Endothelial cell of umbilical vein (primary cell): ENCODE data around the gene MR1. TPM values are rescaled to one million over a fixed set of nuclear protein-coding genes. Genes with fewer than 3 reads are reported as not detected.

Experiments used
- BruUV-seq: library from RNA; stranded (reverse); fragments of 400-500 nt; replicated peaks from 2 replicates; lab custom pipeline; 2021; lab: Mats Ljungman, UMichigan
- CTCF ChIA-PET: fragments of 300-600, 350-600 bp; sonication (Branson Sonifier 250); formaldehyde crosslinking; loops from one replicate; lab custom pipeline; 2021; ENCODE audit warnings: antibody characterized with exemption, inconsistent platforms; lab: Charles Lee
- POLR2A ChIA-PET: fragments of 300-600, 350-600 bp; sonication (Branson Sonifier 250); formaldehyde crosslinking; loops from one replicate; lab custom pipeline; 2021; ENCODE audit warnings: antibody characterized with exemption, inconsistent platforms; lab: Charles Lee
- DNase-seq: peaks from one replicate; pipeline ENCODE4 v3.0.0-alpha.2; 2011; ENCODE audit warnings: low read depth, low spot score
- FAIRE-seq: peaks from 2 replicates; lab custom pipeline; 2011; peaks lifted over from hg19 to GRCh38; lab: Jason Lieb, UNC
- H2AFZ ChIP-seq: 2 replicates; pipeline ENCODE4 v1.6.0; 2012; ENCODE audit warnings: low read depth, low read length, control low read depth, inconsistent platforms
- H3K27ac ChIP-seq: 2 replicates; pipeline ENCODE4 v1.5.1; 2011; ENCODE audit warnings: low read depth, mild to moderate bottlenecking, control low read depth, low read length, moderate library complexity; ENCODE audit not compliant: insufficient read depth
- H3K27me3 ChIP-seq, 2 experiments: 2 replicates each; pipeline versions ENCODE4 v1.6.0 to v1.6.1; 2011; ENCODE audit warnings: low read length in 2 of 2, mixed read lengths in 1 of 2; ENCODE audit not compliant: control insufficient read depth in 2 of 2, insufficient read depth in 2 of 2
- H3K36me3 ChIP-seq, 2 experiments: 2 replicates in 1 of 2; 3 replicates in 1 of 2; pipeline ENCODE4 v1.5.1; 2011; ENCODE audit warnings: low read length in 2 of 2, mild to moderate bottlenecking in 1 of 2, moderate library complexity in 1 of 2; ENCODE audit not compliant: control insufficient read depth in 2 of 2, insufficient read depth in 2 of 2; ENCODE audit errors: extremely low read depth in 1 of 2
- H3K4me1 ChIP-seq: 3 replicates; pipeline ENCODE4 v1.5.1; 2011; ENCODE audit warnings: mild to moderate bottlenecking, low read length; ENCODE audit not compliant: control insufficient read depth, insufficient read depth; ENCODE audit errors: extremely low read depth
- H3K4me2 ChIP-seq: 2 replicates; pipeline ENCODE4 v1.6.1; 2011; ENCODE audit warnings: low read length, control low read depth, mixed read lengths; ENCODE audit not compliant: insufficient read depth
- H3K4me3 ChIP-seq, 3 experiments: fragments of 200-600 bp in 1 of 3; sonication (generic), shearing (Covaris generic) in 1 of 3; replicated peaks in 1 of 3; 2 replicates each; pipeline ENCODE4 v1.5.1; 2011 to 2016; ENCODE audit warnings: control low read depth in 3 of 3, low read length in 3 of 3, mild to moderate bottlenecking in 2 of 3, inconsistent platforms in 1 of 3, low read depth in 1 of 3, moderate library complexity in 1 of 3; ENCODE audit not compliant: insufficient read depth in 1 of 3
- H3K79me2 ChIP-seq: 2 replicates; pipeline ENCODE4 v1.6.0; 2012; ENCODE audit warnings: low read length, inconsistent platforms; ENCODE audit not compliant: control insufficient read depth, insufficient read depth
- H3K9ac ChIP-seq: replicated peaks from 2 replicates; pipeline ENCODE3; 2011; ENCODE audit warnings: low read length, control low read depth; ENCODE audit not compliant: insufficient read depth; ENCODE audit errors: extremely low read depth
- H3K9me1 ChIP-seq: replicated peaks from 3 replicates; pipeline ENCODE4 v1.6.0; 2011; ENCODE audit warnings: mild to moderate bottlenecking, low read length; ENCODE audit not compliant: control insufficient read depth, insufficient read depth; ENCODE audit errors: extremely low read depth
- H3K9me3 ChIP-seq: replicated peaks from 2 replicates; pipeline ENCODE4 v1.5.1; 2012; ENCODE audit warnings: low read length, inconsistent platforms; ENCODE audit not compliant: control insufficient read depth, insufficient read depth
- H4K20me1 ChIP-seq: replicated peaks from 2 replicates; pipeline ENCODE3; 2011; ENCODE audit warnings: mild to moderate bottlenecking, low read length; ENCODE audit not compliant: control insufficient read depth, insufficient read depth; ENCODE audit errors: extremely low read depth
- CTCF ChIP-seq, 2 donors: IDR thresholded peaks; 1 replicate in 1 of 2; 2 replicates in 1 of 2; pipeline ENCODE4 v1.5.1; 2011; ENCODE audit warnings: low read length in 2 of 2, mild to moderate bottlenecking in 2 of 2, moderate library complexity in 2 of 2, control low read depth in 1 of 2, inconsistent platforms in 1 of 2, low read depth in 1 of 2; ENCODE audit not compliant: insufficient read depth in 1 of 2; ENCODE audit errors: extremely low read depth in 1 of 2
- EZH2 ChIP-seq: IDR thresholded peaks from 2 replicates; pipeline ENCODE4 v1.6.1; 2012; ENCODE audit warnings: borderline replicate concordance, low read depth, mild to moderate bottlenecking, moderate library complexity, low read length, inconsistent platforms; ENCODE audit not compliant: severe bottlenecking
- FOS ChIP-seq: IDR thresholded peaks from 2 replicates; pipeline ENCODE4 v1.6.1; 2011; ENCODE audit warnings: mild to moderate bottlenecking, low read length, moderate library complexity, borderline replicate concordance; ENCODE audit not compliant: insufficient read depth
- GATA2 ChIP-seq: IDR thresholded peaks from 2 replicates; pipeline ENCODE4 v1.7.0; 2011; ENCODE audit warnings: low read depth, mild to moderate bottlenecking, moderate library complexity, mixed read lengths, low read length; ENCODE audit not compliant: insufficient read length, insufficient read depth
- JUN ChIP-seq: IDR thresholded peaks from 2 replicates; pipeline ENCODE4 v1.6.1; 2011; ENCODE audit warnings: borderline replicate concordance, low read depth; ENCODE audit not compliant: insufficient read length, insufficient read depth
- MYC ChIP-seq: IDR thresholded peaks from one replicate; pipeline ENCODE4 v1.6.1; 2011; ENCODE audit warnings: mild to moderate bottlenecking, low read depth, low read length
- POLR2A ChIP-seq: IDR thresholded peaks from 2 replicates; pipeline ENCODE4 v1.6.1; 2012; ENCODE audit warnings: low read depth, mild to moderate bottlenecking, control low read depth, low read length
- POLR2AphosphoS5 ChIP-seq: IDR thresholded peaks from 2 replicates; pipeline ENCODE4 v1.6.1; 2012; ENCODE audit warnings: low read depth, mild to moderate bottlenecking, control low read depth, low read length, moderate library complexity; ENCODE audit not compliant: insufficient read depth
- dilution Hi-C: fragments of 300-500 bp; cut with MboI; formaldehyde crosslinking; loops from one replicate; pipeline ENCODE4 v1.15.0; 2019; ENCODE audit warnings: low sequenced_read_pairs; ENCODE audit not compliant: extremely low pct_ligation_motif_present
- intact Hi-C: fragments of 100-400 bp; cut with micrococcal nuclease; formaldehyde crosslinking; loops from one replicate; pipeline ENCODE4 v1.10.0; 2022
- polyA plus RNA-seq, 4 experiments: library from polyadenylated mRNA; depleted of rRNA in 3 of 4; stranded (reverse) in 3 of 4; unstranded in 1 of 4; fragments of >200 nt; gene quantifications; 2 replicates each; pipeline versions ENCODE4 v1.2.1 to v1.2.3, GENCODE V29; 2011 to 2012; ENCODE audit warnings: missing spikeins in 1 of 4
- total RNA-seq: library from RNA; stranded (reverse); gene quantifications from 2 replicates; pipeline ENCODE4 v1.2.3, GENCODE V29; 2021

MR1 gene
- total and polyA plus RNA-seq, 2 donors (not counting 3 experiments of a cell fraction or from before 2014, with no cell fraction given), result 1.3 to 2.5 TPM

GRCh38 chr1:181037386-181037785 lies 3.6 kb downstream of the MR1 start:
- dilution Hi-C loops (loop anchor here (10.0 kb wide), 1 partner anchor 127 kb away; no protein-coding TSS in a partner anchor), intact Hi-C loops (loop anchor here (5.0 kb wide), 2 partner anchors 155 to 505 kb away; no protein-coding TSS in a partner anchor)
- Histone ChIP-seq H4K20me1 (no peaks in the 10 kb centered on the region), H2AFZ (no peak overlapping the region), H3K4me3 (no peak overlapping the region), H3K9me3 (no peaks in the 10 kb centered on the region), H3K27me3 (no peaks in the 10 kb centered on the region), H3K4me1 (peaks cover 10% of the 10 kb centered on the region), H3K79me2 (no peaks in the 10 kb centered on the region), H3K36me3 (no peaks in the 10 kb centered on the region), H3K27ac (no peak overlapping the region), H3K9me1 (no peaks in the 10 kb centered on the region), H3K4me2 (no peak overlapping the region), H3K9ac (no peak overlapping the region)
- POLR2A ChIA-PET, result no interaction called here
- BruUV-seq, result no TSS peak
- DNase-seq (no peak), FAIRE-seq (no peak)
- CTCF ChIA-PET, result interaction anchor here (0.6 to 8.7 kb wide), 16 partner anchors 10 to 156 kb away, joined by 3 to 174 read pairs (median 7); no protein-coding TSS in a partner anchor
- TF ChIP-seq POLR2AphosphoS5 (no peak), POLR2A (no peak), FOS (no peak), JUN (no peak), EZH2 (no peak), MYC (no peak)

- H3K4me2 ChIP-seq, result no peak overlapping the region
- no peaks in the 10 kb centered on the region for H3K27me3 ChIP-seq
- no peaks in the 10 kb centered on the region for H3K9me1 ChIP-seq
- H4K20me1 ChIP-seq, result no peaks in the 10 kb centered on the region
- DNase-seq, result peak; percentile 70
- FAIRE-seq, result peak; percentile 88
- TF ChIP-seq GATA2 (no peak), JUN (peak; percentile 30), CTCF (IDR thresholded peaks at IDR 0.05; ENCODE audit: extremely low read depth in 1 of 2, insufficient read depth in 1 of 2, low read depth in 1 of 2, low read length in 2 of 2) (peak; percentile 70 to 81), POLR2A (no peak), FOS (no peak)
- dilution Hi-C loops, result loop anchor here (10.0 kb wide), 1 partner anchor 126 kb away; no protein-coding TSS in a partner anchor
- ChIA-PET POLR2A (no interaction called here), CTCF (interaction anchor here (0.5 to 8.7 kb wide), 16 partner anchors 9 to 522 kb away, joined by 3 to 174 read pairs (median 6); no protein-coding TSS in a partner anchor)
- peaks cover 5% of the 10 kb centered on the region for H3K4me1 ChIP-seq
- H3K4me3 ChIP-seq, result no peak overlapping the region
- H3K9ac ChIP-seq, result no peak overlapping the region
- no TSS peak for BruUV-seq
- no peak overlapping the region for H2AFZ ChIP-seq
- H3K27ac ChIP-seq, result no peak overlapping the region
- H3K36me3 ChIP-seq, result no peaks in the 10 kb centered on the region
- intact Hi-C loops, result loop anchor here (1.0 to 5.0 kb wide), 5 partner anchors 46 to 506 kb away; no protein-coding TSS in a partner anchor
- no peaks in the 10 kb centered on the region for H3K79me2 ChIP-seq
- H3K9me3 ChIP-seq, result no peaks in the 10 kb centered on the region
Measured at GRCh38 chr1:181038399-181038873, 4.7 kb downstream of the MR1 start.
